Upper lobe of left lung (tissue), 6 donors: ENCODE results near the gene ALDH3A2. TPM values are rescaled to one million over a fixed set of nuclear protein-coding genes. Genes with fewer than 3 reads are reported as not detected.

Source experiments
- ATAC-seq, 2 donors: fragments of 200-7000 bp; cut with Tn5 transposase; one replicate each; pipeline ENCODE4 v1.9.1; 2022; ENCODE audit warnings: mild to moderate bottlenecking in 2 of 2, moderate library complexity in 2 of 2; ENCODE audit not compliant: low FRiP score in 2 of 2
- DNase-seq, 2 donors: peaks; one replicate each; pipeline ENCODE4 v3.0.0-alpha.2; 2019 to 2020
- H3K27ac ChIP-seq, 4 donors: fragments of 200-600 bp; sonication (generic); one replicate each; pipeline ENCODE4 v1.5.1; 2016 to 2019
- H3K27me3 ChIP-seq, 4 donors: fragments of 200-600 bp; sonication (generic); one replicate each; pipeline ENCODE4 v1.5.1; 2017 to 2019
- H3K36me3 ChIP-seq, 4 donors: fragments of 200-600 bp; sonication (generic); one replicate each; pipeline ENCODE4 v1.5.1; 2016 to 2019
- H3K4me1 ChIP-seq, 4 donors: fragments of 200-600 bp; sonication (generic); one replicate each; pipeline ENCODE4 v1.5.1; 2018 to 2019
- H3K4me3 ChIP-seq, 4 donors: fragments of 200-600 bp; sonication (generic); one replicate each; pipeline ENCODE4 v1.5.1; 2017 to 2019; ENCODE audit warnings: mild to moderate bottlenecking in 2 of 4, moderate library complexity in 1 of 4
- H3K9me3 ChIP-seq, 4 donors: fragments of 200-600 bp; sonication (generic); one replicate each; pipeline ENCODE4 v1.5.1; 2018 to 2019
- CTCF ChIP-seq, 6 experiments: fragments of 450-650 bp in 4 of 6; fragments of 200-600 bp in 2 of 6; sonication (generic) in 2 of 6; IDR thresholded peaks; one replicate each; pipeline ENCODE4 v1.5.1; 2016 to 2019; ENCODE audit warnings: antibody characterized with exemption in 6 of 6
- EP300 ChIP-seq, 4 donors: sonication (generic); formaldehyde crosslinking; IDR thresholded peaks; one replicate each; pipeline ENCODE4 v1.5.1; 2017; ENCODE audit warnings: antibody characterized with exemption in 4 of 4, control low read depth in 2 of 4
- POLR2A ChIP-seq, 4 donors: fragments of 450-650 bp; IDR thresholded peaks; one replicate each; pipeline ENCODE4 v1.5.1; 2016 to 2017; ENCODE audit warnings: antibody characterized with exemption in 4 of 4, mild to moderate bottlenecking in 2 of 4
- POLR2AphosphoS5 ChIP-seq, 2 donors: sonication (generic); formaldehyde crosslinking; IDR thresholded peaks; one replicate each; pipeline ENCODE4 v1.5.1; 2017; ENCODE audit warnings: antibody characterized with exemption in 2 of 2
- WGBS, 2 donors: methylation state at CpG; one replicate each; pipeline ENCODE4 v1.1.5; 2017 to 2018; 5-methylcytosine and 5-hydroxymethylcytosine counted together
- total RNA-seq, 6 donors: library from RNA; depleted of rRNA in 4 of 6; stranded (reverse); fragments of >200 nt in 4 of 6; gene quantifications; one replicate each; pipeline versions ENCODE4 v1.1.0 to v1.2.1, GENCODE V29; 2016 to 2021
- donor health status: DM: no; HTN: no; CAD: no; lungs with moderate emphysema.
- donor health status: DM: no; HTN: yes; CAD: no; lungs with severe emphysema.

Gene ALDH3A2
- total RNA-seq, 6 donors from 2014 or later: 116 to 313 (median 194) TPM

DNA sequence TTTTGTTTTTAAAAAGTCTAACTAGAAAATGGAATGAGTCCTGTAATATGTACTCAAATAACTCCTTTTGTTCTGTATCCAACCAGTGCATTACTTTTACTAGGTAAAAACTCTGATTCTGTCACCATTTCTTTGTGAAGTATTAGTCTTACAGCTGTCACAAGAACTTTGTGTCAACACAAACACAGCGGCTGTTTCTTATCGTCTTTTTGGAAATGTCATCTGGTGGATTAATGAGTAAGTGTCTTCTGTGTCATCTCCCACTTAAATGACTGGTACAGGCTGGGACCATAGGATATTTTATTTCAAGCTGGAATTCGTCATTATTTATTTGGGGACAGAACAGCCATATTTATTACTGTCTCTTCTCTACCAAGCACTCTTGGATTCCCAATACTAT lies 19.1 kb upstream of the ALDH3A2 start:
- no peak for TF ChIP-seq EP300 (IDR thresholded peaks at IDR 0.05)
- no peak for TF ChIP-seq POLR2A (IDR thresholded peaks at IDR 0.05)
- TF ChIP-seq POLR2AphosphoS5 (IDR thresholded peaks at IDR 0.05): no peak
- TF ChIP-seq CTCF (IDR thresholded peaks at IDR 0.05): no peak
- DNase-seq (no peak), ATAC-seq (no peak)
- Histone ChIP-seq H3K4me3 (no peak overlapping the region), H3K4me1 (no peaks in the 10 kb centered on the region), H3K27me3 (no peaks in the 10 kb centered on the region), H3K27ac (no peak overlapping the region), H3K9me3 (no peaks in the 10 kb centered on the region), H3K36me3 (no peaks in the 10 kb centered on the region)
- WGBS, 2 donors: 60 to 67% methylated on average over 3 of the region's 3 CpGs

GRCh38 chr17:19630035-19630434 lies 18.5 kb upstream of the ALDH3A2 start:
- no peaks in the 10 kb centered on the region for H3K27me3 ChIP-seq
- 72 to 81% methylated on average over 4 of the region's 4 CpGs for WGBS, 2 donors
- no peak for ATAC-seq

DNA sequence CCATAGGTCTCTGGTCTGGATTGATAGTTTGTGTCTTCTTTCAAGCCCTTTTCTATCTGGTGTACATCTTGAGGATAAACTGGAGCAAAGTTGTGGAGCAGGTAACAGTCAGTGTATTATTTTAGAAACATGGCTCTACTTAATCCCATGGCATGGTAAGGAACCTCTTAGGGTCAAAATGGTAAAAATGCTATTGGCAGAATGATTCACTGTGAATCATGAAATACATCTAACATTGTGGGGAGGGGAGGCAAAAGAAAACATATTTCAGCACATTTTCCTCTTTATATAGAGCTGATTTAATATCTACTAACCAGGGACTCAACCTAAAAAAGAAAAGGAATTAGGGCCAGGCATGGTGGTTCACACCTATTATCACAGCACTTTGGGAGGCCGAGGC lies 17.9 kb upstream of the ALDH3A2 start:
- no peak for DNase-seq
- TF ChIP-seq POLR2A (IDR thresholded peaks at IDR 0.05): no peak
- no peak for TF ChIP-seq POLR2AphosphoS5 (IDR thresholded peaks at IDR 0.05)
- no peak for TF ChIP-seq EP300 (IDR thresholded peaks at IDR 0.05)
- 90 to 96% methylated on average over 1 of the region's 1 CpG for WGBS, 2 donors

More at GRCh38 chr17:19630035-19630434, 18.5 kb upstream of the ALDH3A2 start:
- Histone ChIP-seq H3K4me3 (no peak overlapping the region), H3K9me3 (no peaks in the 10 kb centered on the region), H3K36me3 (no peaks in the 10 kb centered on the region), H3K27ac (no peak overlapping the region), H3K4me1 (no peaks in the 10 kb centered on the region)
- no peak for DNase-seq
- TF ChIP-seq POLR2A (IDR thresholded peaks at IDR 0.05) (no peak), POLR2AphosphoS5 (IDR thresholded peaks at IDR 0.05) (no peak), EP300 (IDR thresholded peaks at IDR 0.05) (no peak), CTCF (IDR thresholded peaks at IDR 0.05) (no peak)

DNA sequence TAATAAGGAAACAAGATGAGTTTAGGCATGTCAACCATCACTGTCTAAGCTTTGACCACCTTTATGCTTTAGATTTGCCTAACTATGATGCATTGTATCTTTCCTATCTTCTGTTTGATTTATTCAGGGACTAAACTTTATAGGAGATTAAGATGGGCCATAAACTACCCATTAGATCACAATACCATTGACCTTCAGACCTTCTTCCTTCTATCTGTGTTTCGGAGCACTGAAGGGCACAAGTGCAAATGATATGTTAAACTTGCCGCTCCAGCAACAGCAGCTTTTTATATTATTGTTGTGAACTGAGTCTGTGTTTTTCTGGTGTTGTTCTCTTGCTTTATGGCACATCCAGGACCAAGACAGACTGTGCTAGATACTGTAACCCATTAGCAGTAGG lies 16.6 kb upstream of the ALDH3A2 start:
- Histone ChIP-seq H3K9me3 (no peaks in the 10 kb centered on the region), H3K4me3 (no peak overlapping the region), H3K36me3 (no peaks in the 10 kb centered on the region), H3K27me3 (no peaks in the 10 kb centered on the region), H3K4me1 (no peaks in the 10 kb centered on the region), H3K27ac (no peak overlapping the region)
- TF ChIP-seq CTCF (IDR thresholded peaks at IDR 0.05): no peak
- no peak for TF ChIP-seq EP300 (IDR thresholded peaks at IDR 0.05)
- no peak for TF ChIP-seq POLR2A (IDR thresholded peaks at IDR 0.05)
- no peak for TF ChIP-seq POLR2AphosphoS5 (IDR thresholded peaks at IDR 0.05)
- ATAC-seq (no peak), DNase-seq (no peak)
- WGBS, 2 donors: 89 to 95% methylated on average over 2 of the region's 2 CpGs

More for the DNA sequence above, 17.9 kb upstream of the ALDH3A2 start:
- H3K4me3 ChIP-seq: no peak overlapping the region
- no peaks in the 10 kb centered on the region for H3K4me1 ChIP-seq
- no peak for ATAC-seq
- H3K9me3 ChIP-seq: no peaks in the 10 kb centered on the region
- no peaks in the 10 kb centered on the region for H3K36me3 ChIP-seq
- H3K27ac ChIP-seq: no peak overlapping the region
- no peaks in the 10 kb centered on the region for H3K27me3 ChIP-seq

DNA sequence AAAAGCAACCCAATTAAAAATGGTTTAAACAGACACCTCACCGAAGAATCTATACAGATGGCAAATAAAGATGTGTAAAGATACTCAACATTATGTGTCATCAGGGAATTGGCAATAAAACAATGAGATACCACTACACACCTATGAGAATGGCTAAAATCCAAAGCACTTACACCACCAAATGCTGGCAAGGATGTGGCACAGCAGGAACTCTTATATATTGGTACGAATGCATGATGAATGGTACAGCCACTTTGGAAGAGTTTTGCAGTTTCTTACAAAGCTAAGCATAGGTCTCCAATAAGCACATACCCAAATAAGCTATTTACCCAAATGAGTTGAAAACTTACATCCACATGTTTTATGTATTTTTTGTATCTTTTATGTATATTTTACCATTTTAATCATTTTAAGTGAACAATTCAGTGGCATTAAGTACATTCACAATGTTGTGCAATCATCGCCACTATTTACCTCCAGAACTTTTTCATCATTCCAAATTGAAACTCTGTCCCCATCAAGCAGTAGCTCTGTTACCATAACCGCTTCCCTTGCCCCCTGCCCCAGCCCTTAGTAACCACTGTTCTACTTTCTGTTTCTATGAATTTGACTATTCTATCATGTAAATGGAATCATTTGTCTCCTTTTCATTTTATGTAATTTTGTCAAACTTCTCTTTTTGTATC lies 6.7 kb upstream of the ALDH3A2 start:
- Histone ChIP-seq H3K27ac (no peak overlapping the region), H3K36me3 (no peaks in the 10 kb centered on the region), H3K9me3 (no peaks in the 10 kb centered on the region), H3K4me3 (no peak overlapping the region), H3K27me3 (no peaks in the 10 kb centered on the region), H3K4me1 (peaks cover 2 to 14% (median 4%) of the 10 kb centered on the region in 4 donors)
- 79% methylated on average over 4 of the region's 4 CpGs for whole genome bisulfite sequencing, 2 donors
- DNase-seq (no peak), ATAC-seq (no peak)
- TF ChIP-seq CTCF (IDR thresholded peaks at IDR 0.05): no peak
- no peak for TF ChIP-seq POLR2A (IDR thresholded peaks at IDR 0.05)
- TF ChIP-seq POLR2AphosphoS5 (IDR thresholded peaks at IDR 0.05): no peak
- no peak for TF ChIP-seq EP300 (IDR thresholded peaks at IDR 0.05)
